GM23338 (cell line): Measurements from ENCODE around the gene CACNA2D1. TPM values are rescaled to one million over a fixed set of nuclear protein-coding genes. Genes with fewer than 3 reads are reported as not detected.

Experiments
- ATAC-seq: fragments of 200-7000 bp; cut with Tn5 transposase; 3 replicates; pipeline ENCODE4 v1.9.1; 2020
- DNase-seq: peaks from one replicate; pipeline ENCODE4 v3.0.0-alpha.2; 2015; ENCODE audit warnings: low spot score
- H2AFZ ChIP-seq: fragments of 200-600 bp; sonication (generic); 2 replicates; pipeline ENCODE4 v1.8.0; 2016; ENCODE audit warnings: antibody characterized with exemption, mild to moderate bottlenecking, moderate library complexity
- H3F3A ChIP-seq: fragments of 200-600 bp; sonication (generic); replicated peaks from 2 replicates; pipeline ENCODE4 v1.8.0; 2017; ENCODE audit warnings: antibody characterized with exemption, mixed run types, low read depth
- H3K27ac ChIP-seq: fragments of 200-600 bp; sonication (generic); 2 replicates; pipeline ENCODE4 v1.6.1; 2016; ENCODE audit warnings: low read depth
- H3K27me3 ChIP-seq: fragments of 200-600 bp; sonication (generic); 2 replicates; pipeline ENCODE4 v1.8.0; 2016; ENCODE audit warnings: mild to moderate bottlenecking, mixed run types, moderate library complexity; ENCODE audit not compliant: insufficient read depth
- H3K36me3 ChIP-seq: fragments of 200-600 bp; sonication (generic); 2 replicates; pipeline ENCODE4 v1.8.0; 2016; ENCODE audit warnings: mild to moderate bottlenecking; ENCODE audit not compliant: insufficient read depth
- H3K4me1 ChIP-seq: fragments of 200-600 bp; sonication (generic); 2 replicates; pipeline ENCODE4 v1.8.0; 2016; ENCODE audit warnings: mild to moderate bottlenecking, moderate library complexity; ENCODE audit not compliant: insufficient read depth
- H3K4me2 ChIP-seq: fragments of 200-600 bp; sonication (generic); 2 replicates; pipeline ENCODE4 v1.7.1; 2017; ENCODE audit warnings: mixed run types
- H3K4me3 ChIP-seq: fragments of 200-600 bp; sonication (generic); 2 replicates; pipeline ENCODE4 v1.6.1; 2016; ENCODE audit warnings: mixed run types
- H3K79me2 ChIP-seq: fragments of 200-600 bp; sonication (generic); replicated peaks from 2 replicates; pipeline ENCODE4 v1.8.0; 2017; ENCODE audit warnings: mild to moderate bottlenecking; ENCODE audit not compliant: insufficient read depth
- H3K9me2 ChIP-seq: fragments of 200-600 bp; sonication (generic); 2 replicates; pipeline ENCODE4 v1.8.0; 2017; ENCODE audit not compliant: insufficient read depth
- H4K20me1 ChIP-seq: fragments of 200-600 bp; sonication (generic); replicated peaks from 2 replicates; pipeline ENCODE4 v1.8.0; 2017; ENCODE audit warnings: mild to moderate bottlenecking; ENCODE audit not compliant: insufficient read depth
- H3K27ac Mint-ChIP-seq: 2 replicates; pipeline ENCODE4 v1.8.0; 2020; ENCODE audit warnings: inconsistent platforms, mild to moderate bottlenecking, moderate library complexity, mixed read lengths
- H3K27me3 Mint-ChIP-seq: 3 replicates; pipeline ENCODE4 v1.8.0; 2022; ENCODE audit warnings: low read depth, mild to moderate bottlenecking, moderate library complexity, mixed read lengths, inconsistent platforms; ENCODE audit not compliant: insufficient read depth, poor library complexity
- H3K36me3 Mint-ChIP-seq: 3 replicates; pipeline ENCODE4 v1.8.0; 2021; ENCODE audit warnings: low read depth, mild to moderate bottlenecking, inconsistent platforms, moderate library complexity, mixed read lengths
- H3K4me1 Mint-ChIP-seq: 3 replicates; pipeline ENCODE4 v1.8.0; 2020; ENCODE audit warnings: mild to moderate bottlenecking, inconsistent platforms, mixed read lengths
- H3K4me3 Mint-ChIP-seq: 3 replicates; pipeline ENCODE4 v1.8.0; 2021; ENCODE audit warnings: moderate library complexity, mild to moderate bottlenecking, inconsistent platforms, mixed read lengths
- H3K9me3 Mint-ChIP-seq: 3 replicates; pipeline ENCODE4 v1.8.0; 2020; ENCODE audit warnings: moderate library complexity, mild to moderate bottlenecking, inconsistent platforms, mixed read lengths
- EZH2 ChIP-seq: fragments of 200-600 bp; sonication (generic); IDR thresholded peaks from one replicate; pipeline ENCODE4 v1.8.0; 2017; ENCODE audit warnings: antibody characterized with exemption, mild to moderate bottlenecking, low read depth; ENCODE audit not compliant: unreplicated experiment
- EZH2phosphoT487 ChIP-seq: fragments of 200-600 bp; sonication (generic); IDR thresholded peaks from one replicate; pipeline ENCODE4 v1.8.1; 2018; ENCODE audit warnings: antibody characterized with exemption; ENCODE audit not compliant: unreplicated experiment
- NANOG ChIP-seq: IDR thresholded peaks from 2 replicates; pipeline ENCODE4 v1.6.1; 2016; ENCODE audit warnings: antibody characterized with exemption, borderline replicate concordance
- polyA plus RNA-seq: library from polyadenylated mRNA; unstranded; fragments of >200 nt; fragmentation: Nextera tagmentation; extraction: Ambion mirVana; gene quantifications from 2 replicates; pipeline ENCODE4 v1.2.1, GENCODE V29; 2016
- total RNA-seq: library from RNA; depleted of rRNA; stranded (reverse); fragments of >200 nt; shearing (Covaris generic); gene quantifications from 2 replicates; pipeline ENCODE4 v1.2.3, GENCODE V29; 2014
- TF ChIP-seq, protein P1 (sequence below): fragments of 250-450 bp; sonication (Bioruptor Pico); IDR thresholded peaks from 2 replicates; pipeline ENCODE4 v1.5.0; 2020; ENCODE audit warnings: mild to moderate bottlenecking, moderate library complexity
- TF ChIP-seq, protein P2 (sequence below): IDR thresholded peaks from one replicate; pipeline ENCODE4 v1.6.1; 2018; ENCODE audit warnings: antibody characterized with exemption; ENCODE audit not compliant: unreplicated experiment

Gene CACNA2D1
- total and polyA plus RNA-seq, 2 experiments from 2014 or later: 7.0 to 20.4 TPM

DNA sequence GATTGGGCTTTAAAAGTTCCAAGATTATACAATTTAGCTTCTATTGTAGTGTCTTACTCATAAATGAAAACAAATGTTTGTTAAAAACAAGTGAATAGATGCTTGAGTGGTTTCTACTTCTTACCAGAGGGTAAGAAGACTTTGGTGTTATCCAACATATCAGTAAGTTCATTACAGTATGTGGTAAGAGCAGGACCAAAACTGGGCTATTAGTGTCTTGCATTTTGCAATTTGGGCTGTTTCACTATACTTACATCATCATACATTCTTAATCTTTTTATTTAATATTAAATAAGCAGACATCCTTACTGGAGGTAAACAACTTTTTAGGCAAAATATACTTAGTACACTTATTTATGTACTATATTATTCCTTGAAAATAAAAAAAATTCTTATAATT is 425.4 kb downstream of the CACNA2D1 start:
- Mint-ChIP-seq H3K27ac (no peak overlapping the region), H3K4me1 (peaks cover 10% of the 10 kb centered on the region; the same call in 2 of the 3 replicates)
- no peak overlapping the region for H2AFZ ChIP-seq

More for the DNA sequence above, 425.4 kb downstream of the CACNA2D1 start:
- DNase-seq (no peak), ATAC-seq (no peak)
- H4K20me1 ChIP-seq: no peaks in the 10 kb centered on the region
- H3K79me2 ChIP-seq: no peaks in the 10 kb centered on the region
- Mint-ChIP-seq H3K9me3 (no peaks in the 10 kb centered on the region), H3K4me3 (no peak overlapping the region), H3K27me3 (no peaks in the 10 kb centered on the region), H3K36me3 (no peaks in the 10 kb centered on the region)
- no peak overlapping the region for H3K27ac ChIP-seq
- H3K9me2 ChIP-seq: no peaks in the 10 kb centered on the region
- TF ChIP-seq NANOG (no peak), EZH2phosphoT487 (no peak), EZH2 (no peak)
- TF ChIP-seq, protein P1, sequence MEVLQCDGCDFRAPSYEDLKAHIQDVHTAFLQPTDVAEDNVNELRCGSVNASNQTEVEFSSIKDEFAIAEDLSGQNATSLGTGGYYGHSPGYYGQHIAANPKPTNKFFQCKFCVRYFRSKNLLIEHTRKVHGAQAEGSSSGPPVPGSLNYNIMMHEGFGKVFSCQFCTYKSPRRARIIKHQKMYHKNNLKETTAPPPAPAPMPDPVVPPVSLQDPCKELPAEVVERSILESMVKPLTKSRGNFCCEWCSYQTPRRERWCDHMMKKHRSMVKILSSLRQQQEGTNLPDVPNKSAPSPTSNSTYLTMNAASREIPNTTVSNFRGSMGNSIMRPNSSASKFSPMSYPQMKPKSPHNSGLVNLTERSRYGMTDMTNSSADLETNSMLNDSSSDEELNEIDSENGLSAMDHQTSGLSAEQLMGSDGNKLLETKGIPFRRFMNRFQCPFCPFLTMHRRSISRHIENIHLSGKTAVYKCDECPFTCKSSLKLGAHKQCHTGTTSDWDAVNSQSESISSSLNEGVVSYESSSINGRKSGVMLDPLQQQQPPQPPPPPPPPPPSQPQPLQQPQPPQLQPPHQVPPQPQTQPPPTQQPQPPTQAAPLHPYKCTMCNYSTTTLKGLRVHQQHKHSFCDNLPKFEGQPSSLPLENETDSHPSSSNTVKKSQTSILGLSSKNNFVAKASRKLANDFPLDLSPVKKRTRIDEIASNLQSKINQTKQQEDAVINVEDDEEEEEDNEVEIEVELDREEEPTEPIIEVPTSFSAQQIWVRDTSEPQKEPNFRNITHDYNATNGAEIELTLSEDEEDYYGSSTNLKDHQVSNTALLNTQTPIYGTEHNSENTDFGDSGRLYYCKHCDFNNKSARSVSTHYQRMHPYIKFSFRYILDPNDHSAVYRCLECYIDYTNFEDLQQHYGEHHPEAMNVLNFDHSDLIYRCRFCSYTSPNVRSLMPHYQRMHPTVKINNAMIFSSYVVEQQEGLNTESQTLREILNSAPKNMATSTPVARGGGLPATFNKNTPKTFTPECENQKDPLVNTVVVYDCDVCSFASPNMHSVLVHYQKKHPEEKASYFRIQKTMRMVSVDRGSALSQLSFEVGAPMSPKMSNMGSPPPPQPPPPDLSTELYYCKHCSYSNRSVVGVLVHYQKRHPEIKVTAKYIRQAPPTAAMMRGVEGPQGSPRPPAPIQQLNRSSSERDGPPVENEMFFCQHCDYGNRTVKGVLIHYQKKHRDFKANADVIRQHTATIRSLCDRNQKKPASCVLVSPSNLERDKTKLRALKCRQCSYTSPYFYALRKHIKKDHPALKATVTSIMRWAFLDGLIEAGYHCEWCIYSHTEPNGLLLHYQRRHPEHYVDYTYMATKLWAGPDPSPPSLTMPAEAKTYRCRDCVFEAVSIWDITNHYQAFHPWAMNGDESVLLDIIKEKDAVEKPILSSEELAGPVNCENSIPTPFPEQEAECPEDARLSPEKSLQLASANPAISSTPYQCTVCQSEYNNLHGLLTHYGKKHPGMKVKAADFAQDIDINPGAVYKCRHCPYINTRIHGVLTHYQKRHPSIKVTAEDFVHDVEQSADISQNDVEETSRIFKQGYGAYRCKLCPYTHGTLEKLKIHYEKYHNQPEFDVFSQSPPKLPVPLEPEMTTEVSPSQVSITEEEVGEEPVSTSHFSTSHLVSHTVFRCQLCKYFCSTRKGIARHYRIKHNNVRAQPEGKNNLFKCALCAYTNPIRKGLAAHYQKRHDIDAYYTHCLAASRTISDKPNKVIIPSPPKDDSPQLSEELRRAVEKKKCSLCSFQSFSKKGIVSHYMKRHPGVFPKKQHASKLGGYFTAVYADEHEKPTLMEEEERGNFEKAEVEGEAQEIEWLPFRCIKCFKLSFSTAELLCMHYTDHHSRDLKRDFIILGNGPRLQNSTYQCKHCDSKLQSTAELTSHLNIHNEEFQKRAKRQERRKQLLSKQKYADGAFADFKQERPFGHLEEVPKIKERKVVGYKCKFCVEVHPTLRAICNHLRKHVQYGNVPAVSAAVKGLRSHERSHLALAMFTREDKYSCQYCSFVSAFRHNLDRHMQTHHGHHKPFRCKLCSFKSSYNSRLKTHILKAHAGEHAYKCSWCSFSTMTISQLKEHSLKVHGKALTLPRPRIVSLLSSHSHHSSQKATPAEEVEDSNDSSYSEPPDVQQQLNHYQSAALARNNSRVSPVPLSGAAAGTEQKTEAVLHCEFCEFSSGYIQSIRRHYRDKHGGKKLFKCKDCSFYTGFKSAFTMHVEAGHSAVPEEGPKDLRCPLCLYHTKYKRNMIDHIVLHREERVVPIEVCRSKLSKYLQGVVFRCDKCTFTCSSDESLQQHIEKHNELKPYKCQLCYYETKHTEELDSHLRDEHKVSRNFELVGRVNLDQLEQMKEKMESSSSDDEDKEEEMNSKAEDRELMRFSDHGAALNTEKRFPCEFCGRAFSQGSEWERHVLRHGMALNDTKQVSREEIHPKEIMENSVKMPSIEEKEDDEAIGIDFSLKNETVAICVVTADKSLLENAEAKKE (CRISPR knock-in tag): no peak
- TF ChIP-seq, protein P2, sequence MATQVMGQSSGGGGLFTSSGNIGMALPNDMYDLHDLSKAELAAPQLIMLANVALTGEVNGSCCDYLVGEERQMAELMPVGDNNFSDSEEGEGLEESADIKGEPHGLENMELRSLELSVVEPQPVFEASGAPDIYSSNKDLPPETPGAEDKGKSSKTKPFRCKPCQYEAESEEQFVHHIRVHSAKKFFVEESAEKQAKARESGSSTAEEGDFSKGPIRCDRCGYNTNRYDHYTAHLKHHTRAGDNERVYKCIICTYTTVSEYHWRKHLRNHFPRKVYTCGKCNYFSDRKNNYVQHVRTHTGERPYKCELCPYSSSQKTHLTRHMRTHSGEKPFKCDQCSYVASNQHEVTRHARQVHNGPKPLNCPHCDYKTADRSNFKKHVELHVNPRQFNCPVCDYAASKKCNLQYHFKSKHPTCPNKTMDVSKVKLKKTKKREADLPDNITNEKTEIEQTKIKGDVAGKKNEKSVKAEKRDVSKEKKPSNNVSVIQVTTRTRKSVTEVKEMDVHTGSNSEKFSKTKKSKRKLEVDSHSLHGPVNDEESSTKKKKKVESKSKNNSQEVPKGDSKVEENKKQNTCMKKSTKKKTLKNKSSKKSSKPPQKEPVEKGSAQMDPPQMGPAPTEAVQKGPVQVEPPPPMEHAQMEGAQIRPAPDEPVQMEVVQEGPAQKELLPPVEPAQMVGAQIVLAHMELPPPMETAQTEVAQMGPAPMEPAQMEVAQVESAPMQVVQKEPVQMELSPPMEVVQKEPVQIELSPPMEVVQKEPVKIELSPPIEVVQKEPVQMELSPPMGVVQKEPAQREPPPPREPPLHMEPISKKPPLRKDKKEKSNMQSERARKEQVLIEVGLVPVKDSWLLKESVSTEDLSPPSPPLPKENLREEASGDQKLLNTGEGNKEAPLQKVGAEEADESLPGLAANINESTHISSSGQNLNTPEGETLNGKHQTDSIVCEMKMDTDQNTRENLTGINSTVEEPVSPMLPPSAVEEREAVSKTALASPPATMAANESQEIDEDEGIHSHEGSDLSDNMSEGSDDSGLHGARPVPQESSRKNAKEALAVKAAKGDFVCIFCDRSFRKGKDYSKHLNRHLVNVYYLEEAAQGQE: no peak
- no peaks in the 10 kb centered on the region for H3K36me3 ChIP-seq
- no peaks in the 10 kb centered on the region for H3K4me1 ChIP-seq
- H3K4me3 ChIP-seq: no peak overlapping the region
- no peaks in the 10 kb centered on the region for H3F3A ChIP-seq
- H3K27me3 ChIP-seq: no peaks in the 10 kb centered on the region
- H3K4me2 ChIP-seq: no peak overlapping the region
